Keratinocyte (primary cell): ENCODE measurements around the gene PANX2. TPM values are rescaled to one million over a fixed set of nuclear protein-coding genes. Genes with fewer than 3 reads are reported as not detected.

ENCODE experiments used
- DNase-seq: peaks from one replicate; pipeline ENCODE4 v3.0.0-alpha.2; 2011; ENCODE audit warnings: low read depth, missing footprints, low spot score
- FAIRE-seq: peaks from 2 replicates; lab custom pipeline; 2011; peaks lifted over from hg19 to GRCh38; lab: Jason Lieb, UNC
- H2AFZ ChIP-seq: 2 replicates; pipeline ENCODE4 v1.6.0; 2012; ENCODE audit warnings: low read length, control low read depth, inconsistent platforms; ENCODE audit not compliant: control insufficient read depth
- H3K27ac ChIP-seq: 2 replicates; pipeline ENCODE4 v1.5.1; 2011; ENCODE audit warnings: low read length; ENCODE audit not compliant: control insufficient read depth, insufficient read depth
- H3K27me3 ChIP-seq: 3 replicates; pipeline ENCODE4 v1.6.0; 2011; ENCODE audit warnings: low read length; ENCODE audit not compliant: control insufficient read depth, insufficient read depth; ENCODE audit errors: extremely low read depth
- H3K36me3 ChIP-seq, 2 experiments: 2 replicates in 1 of 2; 3 replicates in 1 of 2; pipeline ENCODE4 v1.5.1; 2011; ENCODE audit warnings: low read length in 2 of 2, mild to moderate bottlenecking in 1 of 2; ENCODE audit not compliant: control insufficient read depth in 2 of 2, insufficient read depth in 2 of 2; ENCODE audit errors: extremely low read depth in 1 of 2
- H3K4me1 ChIP-seq: 3 replicates; pipeline ENCODE4 v1.5.1; 2011; ENCODE audit warnings: low read length; ENCODE audit not compliant: control insufficient read depth, insufficient read depth; ENCODE audit errors: extremely low read depth
- H3K4me2 ChIP-seq: 3 replicates; pipeline ENCODE4 v1.6.0; 2011; ENCODE audit warnings: low read depth, low read length; ENCODE audit not compliant: control insufficient read depth, insufficient read depth; ENCODE audit errors: extremely low read depth
- H3K4me3 ChIP-seq, 3 experiments: fragments of 200-600 bp in 1 of 3; sonication (generic) in 1 of 3; 2 replicates in 2 of 3; 3 replicates in 1 of 3; pipeline ENCODE4 v1.5.1; 2011 to 2016; ENCODE audit warnings: low read length in 3 of 3, mild to moderate bottlenecking in 3 of 3, control low read depth in 2 of 3, inconsistent platforms in 1 of 3, low read depth in 1 of 3, mixed read lengths in 1 of 3, mixed run types in 1 of 3, moderate library complexity in 1 of 3; ENCODE audit not compliant: control insufficient read depth in 2 of 3, insufficient read depth in 2 of 3; ENCODE audit errors: extremely low read depth in 1 of 3
- H3K79me2 ChIP-seq: 2 replicates; pipeline ENCODE4 v1.6.0; 2012; ENCODE audit warnings: low read length; ENCODE audit not compliant: control insufficient read depth, insufficient read depth
- H3K9ac ChIP-seq: 3 replicates; pipeline ENCODE4 v1.6.0; 2011; ENCODE audit warnings: low read length; ENCODE audit not compliant: control insufficient read depth, insufficient read depth; ENCODE audit errors: extremely low read depth
- H3K9me1 ChIP-seq: 3 replicates; pipeline ENCODE4 v1.6.0; 2011; ENCODE audit warnings: low read length; ENCODE audit not compliant: control insufficient read depth, insufficient read depth; ENCODE audit errors: extremely low read depth
- H3K9me3 ChIP-seq: 2 replicates; pipeline ENCODE4 v1.5.1; 2012; ENCODE audit warnings: low read depth, low read length; ENCODE audit not compliant: control insufficient read depth
- H4K20me1 ChIP-seq: 3 replicates; pipeline ENCODE4 v1.6.0; 2011; ENCODE audit warnings: low read length; ENCODE audit not compliant: control insufficient read depth, insufficient read depth; ENCODE audit errors: extremely low read depth
- EZH2 ChIP-seq: IDR thresholded peaks from one replicate; pipeline ENCODE4 v1.6.1; 2012; ENCODE audit warnings: inconsistent platforms, mild to moderate bottlenecking, low read length, moderate library complexity
- dilution Hi-C: fragments of 300-500 bp; cut with MboI; formaldehyde crosslinking; loops from one replicate; pipeline ENCODE4 v1.7.0; 2020; ENCODE audit warnings: low sequenced_read_pairs; ENCODE audit not compliant: extremely low pct_ligation_motif_present
- polyA plus RNA-seq, 5 experiments: library from polyadenylated mRNA; depleted of rRNA in 3 of 5; stranded (reverse) in 3 of 5; stranded (forward) in 1 of 5; unstranded in 1 of 5; fragments of >200 nt; gene quantifications; 1 replicate in 1 of 5; 2 replicates in 3 of 5; 3 replicates in 1 of 5; pipeline versions ENCODE4 v1.2.1 to v1.2.3, GENCODE V29; 2011 to 2012; ENCODE audit warnings: missing spikeins in 2 of 5, low read depth in 1 of 5, low replicate concordance in 1 of 5
- TF ChIP-seq, protein P1 (sequence below), 3 experiments: IDR thresholded peaks in 1 of 3; conservative IDR thresholded peaks in 1 of 3; optimal IDR thresholded peaks in 1 of 3; 2 replicates in 2 of 3; 3 replicates in 1 of 3; pipeline versions ENCODE3 to v1.5.1; 2011; ENCODE audit warnings: low read length in 3 of 3, mild to moderate bottlenecking in 3 of 3, moderate library complexity in 2 of 3, control low read depth in 1 of 3, inconsistent platforms in 1 of 3; ENCODE audit not compliant: insufficient read depth in 2 of 3; ENCODE audit errors: extremely low read depth in 1 of 3

The PANX2 gene
- polyA plus RNA-seq, 1 donor (not counting 4 experiments of a cell fraction or from before 2014, with no cell fraction given) = 0.22 TPM

DNA sequence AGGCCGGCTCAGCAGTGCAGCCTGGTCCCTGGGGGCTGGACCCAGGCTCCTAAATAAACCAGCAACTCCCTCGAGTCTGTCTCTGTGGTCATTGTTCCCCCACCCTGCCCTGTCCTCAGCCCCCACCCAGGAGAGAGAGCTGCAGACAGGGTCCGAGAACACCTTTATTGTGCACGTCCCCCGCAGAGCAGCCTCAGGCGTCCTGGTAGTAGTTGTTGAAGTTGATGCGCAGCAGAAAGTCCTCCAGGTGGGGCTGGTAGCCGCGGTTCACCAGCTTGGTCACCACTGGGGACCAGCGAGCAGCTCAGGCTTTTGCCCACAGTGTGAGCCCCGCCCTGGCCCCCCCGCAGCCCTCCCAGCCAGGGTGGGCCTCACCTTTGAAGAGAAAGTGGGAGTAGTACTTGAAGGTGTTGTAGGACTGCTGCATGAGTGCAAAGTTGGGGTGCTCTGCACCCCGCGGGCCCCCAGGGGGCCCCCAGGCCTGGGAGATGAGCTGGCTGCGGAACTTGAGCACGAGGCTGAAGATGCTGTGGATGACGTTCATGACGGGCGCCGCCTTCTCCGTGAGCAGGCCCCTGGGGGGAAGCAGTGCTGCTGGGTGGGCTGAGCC, 47.1 kb downstream of the PANX2 start:
- Histone ChIP-seq H3K9me3 (no peaks in the 10 kb centered on the region), H3K4me3 (no peak overlapping the region), H3K27ac (no peak overlapping the region), H2AFZ (no peak overlapping the region), H3K36me3 (peaks cover 26 to 54% of the 10 kb centered on the region in 2 experiments), H3K27me3 (no peaks in the 10 kb centered on the region), H3K79me2 (peaks cover 19% of the 10 kb centered on the region), H3K4me2 (no peak overlapping the region), H3K4me1 (no peaks in the 10 kb centered on the region), H4K20me1 (no peaks in the 10 kb centered on the region), H3K9ac (no peak overlapping the region), H3K9me1 (no peaks in the 10 kb centered on the region)
- FAIRE-seq (no peak), DNase-seq (no peak)
- dilution Hi-C loops = no loop called here
- no peak for TF ChIP-seq EZH2
- TF ChIP-seq, protein P1, sequence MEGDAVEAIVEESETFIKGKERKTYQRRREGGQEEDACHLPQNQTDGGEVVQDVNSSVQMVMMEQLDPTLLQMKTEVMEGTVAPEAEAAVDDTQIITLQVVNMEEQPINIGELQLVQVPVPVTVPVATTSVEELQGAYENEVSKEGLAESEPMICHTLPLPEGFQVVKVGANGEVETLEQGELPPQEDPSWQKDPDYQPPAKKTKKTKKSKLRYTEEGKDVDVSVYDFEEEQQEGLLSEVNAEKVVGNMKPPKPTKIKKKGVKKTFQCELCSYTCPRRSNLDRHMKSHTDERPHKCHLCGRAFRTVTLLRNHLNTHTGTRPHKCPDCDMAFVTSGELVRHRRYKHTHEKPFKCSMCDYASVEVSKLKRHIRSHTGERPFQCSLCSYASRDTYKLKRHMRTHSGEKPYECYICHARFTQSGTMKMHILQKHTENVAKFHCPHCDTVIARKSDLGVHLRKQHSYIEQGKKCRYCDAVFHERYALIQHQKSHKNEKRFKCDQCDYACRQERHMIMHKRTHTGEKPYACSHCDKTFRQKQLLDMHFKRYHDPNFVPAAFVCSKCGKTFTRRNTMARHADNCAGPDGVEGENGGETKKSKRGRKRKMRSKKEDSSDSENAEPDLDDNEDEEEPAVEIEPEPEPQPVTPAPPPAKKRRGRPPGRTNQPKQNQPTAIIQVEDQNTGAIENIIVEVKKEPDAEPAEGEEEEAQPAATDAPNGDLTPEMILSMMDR (optimal IDR thresholded peaks at IDR 0.05 in 1 of 3, IDR thresholded peaks at IDR 0.05 in 1 of 3, conservative IDR thresholded peaks at IDR 0.05 in 1 of 3; ENCODE audit: extremely low read depth in 1 of 3, insufficient read depth in 2 of 3, low read length in 3 of 3) = no peak

DNA sequence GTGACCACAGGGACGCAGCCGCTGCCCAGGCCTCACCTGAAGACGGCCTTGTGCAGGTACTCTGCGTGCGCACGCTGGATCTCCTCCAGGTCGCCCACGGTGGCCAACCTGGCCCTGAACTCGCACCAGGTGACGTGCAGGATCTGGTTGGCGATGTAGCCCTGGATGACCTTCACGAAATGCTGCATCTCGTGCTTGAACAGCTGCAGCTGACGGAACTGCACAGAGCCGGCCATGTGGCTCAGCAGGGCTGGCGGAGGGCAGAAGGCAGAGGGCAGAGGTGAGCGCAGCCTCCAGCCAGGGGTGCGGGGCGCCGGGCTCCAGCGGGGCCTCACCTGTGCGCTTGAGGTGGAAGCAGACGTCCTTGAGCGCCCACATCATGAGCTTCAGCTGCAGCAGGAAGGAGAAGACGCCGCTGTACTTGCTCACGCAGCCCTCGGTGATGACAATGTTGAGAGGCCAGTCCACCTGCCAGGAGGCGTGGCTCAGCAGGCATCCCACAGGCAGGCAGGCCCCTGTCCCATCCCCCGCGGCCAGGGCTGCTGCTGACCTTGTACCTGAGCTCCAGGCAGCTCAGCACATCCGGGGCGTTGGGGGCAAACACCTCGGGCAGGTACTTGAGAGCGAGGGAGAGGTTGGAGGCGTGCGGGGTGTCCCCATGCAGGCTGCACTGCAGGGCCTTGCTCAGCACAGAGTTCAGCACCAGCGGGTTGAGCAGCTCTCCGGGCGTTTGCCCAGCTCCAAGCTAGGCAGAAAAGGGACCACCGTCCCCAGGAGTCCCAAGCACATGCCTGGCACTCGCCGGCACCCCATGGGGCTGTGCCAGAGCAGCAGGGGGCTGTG, 47.8 kb downstream of the PANX2 start:
- FAIRE-seq = no peak
- peaks cover 28 to 53% of the 10 kb centered on the region in 2 experiments for H3K36me3 ChIP-seq
- dilution Hi-C loops = no loop called here

More for the DNA sequence above, 47.8 kb downstream of the PANX2 start:
- Histone ChIP-seq H4K20me1 (no peaks in the 10 kb centered on the region), H3K27me3 (no peaks in the 10 kb centered on the region), H3K9me1 (no peaks in the 10 kb centered on the region), H3K4me2 (no peak overlapping the region), H3K27ac (no peak overlapping the region), H3K4me1 (no peaks in the 10 kb centered on the region), H3K4me3 (no peak overlapping the region), H3K9me3 (no peaks in the 10 kb centered on the region), H3K9ac (no peak overlapping the region), H3K79me2 (peaks cover 12% of the 10 kb centered on the region), H2AFZ (no peak overlapping the region)
- no peak for DNase-seq
- TF ChIP-seq EZH2 = no peak
- TF ChIP-seq, protein P1 (optimal IDR thresholded peaks at IDR 0.05 in 1 of 3, IDR thresholded peaks at IDR 0.05 in 1 of 3, conservative IDR thresholded peaks at IDR 0.05 in 1 of 3; ENCODE audit: extremely low read depth in 1 of 3, insufficient read depth in 2 of 3, low read length in 3 of 3) = no peak
